Fibroblast of lung (primary cell): Measurements from ENCODE around the gene TBL1X.

Experiments
- CTCF ChIP-seq, 2 donors: IDR thresholded peaks in 1 of 2; conservative IDR thresholded peaks in 1 of 2; 1 replicate in 1 of 2; 2 replicates in 1 of 2; pipeline ENCODE4 v1.5.1; 2011 to 2012; ENCODE audit warnings: low read length in 2 of 2, control low read depth in 1 of 2, inconsistent platforms in 1 of 2, low read depth in 1 of 2, mild to moderate bottlenecking in 1 of 2
- EZH2 ChIP-seq: IDR thresholded peaks from 2 replicates; pipeline ENCODE4 v1.5.1; 2012; ENCODE audit warnings: low read length, control low read depth, mild to moderate bottlenecking; ENCODE audit errors: missing control alignments

- TF ChIP-seq CTCF (conservative IDR thresholded peaks at IDR 0.05 in 1 of 2, IDR thresholded peaks at IDR 0.05 in 1 of 2; ENCODE audit: low read depth in 1 of 2, low read length in 2 of 2) = no peak
- no peak for TF ChIP-seq EZH2
Observed at GRCh38 chrX:9483376-9483775, 18.5 kb downstream of the TBL1X start.
